GM23248 (cell line): ENCODE data around the gene PRRT2. TPM values are rescaled to one million over a fixed set of nuclear protein-coding genes. Genes with fewer than 3 reads are reported as not detected.

Experiments
- DNase-seq: peaks from one replicate; pipeline ENCODE4 v3.0.0-alpha.2; 2015
- H2AFZ ChIP-seq: fragments of 200-600 bp; sonication (generic); 2 replicates; pipeline ENCODE4 v1.6.1; 2016; ENCODE audit warnings: antibody characterized with exemption
- H3F3A ChIP-seq: fragments of 200-600 bp; sonication (generic); 2 replicates; pipeline ENCODE4 v1.6.1; 2016; ENCODE audit warnings: mild to moderate bottlenecking, antibody characterized with exemption, mixed run types; ENCODE audit not compliant: insufficient read depth
- H3K27ac ChIP-seq: fragments of 200-600 bp; sonication (generic); 2 replicates; pipeline ENCODE4 v1.5.1; 2016; ENCODE audit warnings: mild to moderate bottlenecking
- H3K27me3 ChIP-seq: fragments of 200-600 bp; sonication (generic); replicated peaks from 2 replicates; pipeline ENCODE4 v1.6.1; 2016; ENCODE audit warnings: mild to moderate bottlenecking; ENCODE audit not compliant: insufficient read depth
- H3K36me3 ChIP-seq: fragments of 200-600 bp; sonication (generic); 2 replicates; pipeline ENCODE4 v1.6.1; 2016; ENCODE audit warnings: low read depth, mild to moderate bottlenecking
- H3K4me1 ChIP-seq: fragments of 200-600 bp; sonication (generic); 2 replicates; pipeline ENCODE4 v1.6.1; 2016; ENCODE audit warnings: mild to moderate bottlenecking; ENCODE audit not compliant: insufficient read depth
- H3K4me2 ChIP-seq: fragments of 200-600 bp; sonication (generic); one replicate; pipeline ENCODE4 v1.6.1; 2016; ENCODE audit warnings: mild to moderate bottlenecking; ENCODE audit not compliant: unreplicated experiment
- H3K4me3 ChIP-seq: fragments of 200-600 bp; sonication (generic); 2 replicates; pipeline ENCODE4 v1.5.1; 2016; ENCODE audit warnings: mild to moderate bottlenecking
- H3K79me2 ChIP-seq: fragments of 200-600 bp; sonication (generic); 2 replicates; pipeline ENCODE4 v1.6.1; 2016; ENCODE audit warnings: mild to moderate bottlenecking; ENCODE audit not compliant: insufficient read depth
- H3K9ac ChIP-seq: fragments of 200-600 bp; sonication (generic); 2 replicates; pipeline ENCODE4 v1.6.1; 2016; ENCODE audit warnings: mild to moderate bottlenecking
- H3K9me2 ChIP-seq: fragments of 200-600 bp; sonication (generic); 2 replicates; pipeline ENCODE4 v1.6.1; 2016; ENCODE audit warnings: mixed run types, mild to moderate bottlenecking, moderate library complexity; ENCODE audit not compliant: insufficient read depth
- H3K9me3 ChIP-seq: fragments of 200-600 bp; sonication (generic); one replicate; pipeline ENCODE4 v1.6.1; 2017; ENCODE audit warnings: low read depth
- H4K20me1 ChIP-seq: fragments of 200-600 bp; sonication (generic); 2 replicates; pipeline ENCODE4 v1.6.0; 2016; ENCODE audit not compliant: insufficient read depth
- EZH2 ChIP-seq: fragments of 200-600 bp; sonication (generic); IDR thresholded peaks from 2 replicates; pipeline ENCODE4 v1.6.1; 2018; ENCODE audit warnings: antibody characterized with exemption, mild to moderate bottlenecking; ENCODE audit not compliant: insufficient read depth, poor library complexity, severe bottlenecking
- EZH2phosphoT487 ChIP-seq: fragments of 200-600 bp; sonication (generic); IDR thresholded peaks from 2 replicates; pipeline ENCODE4 v1.6.1; 2018; ENCODE audit warnings: antibody characterized with exemption, moderate library complexity, mild to moderate bottlenecking, low read depth; ENCODE audit not compliant: insufficient read depth
- whole genome bisulfite sequencing, 2 experiments: methylation state at CpG; one replicate each; pipeline ENCODE4 v1.1.6; 2015 to 2017; ENCODE audit warnings: low lambda C conversion rate in 2 of 2, low coverage in 1 of 2; ENCODE audit errors: missing lambda C conversion rate in 2 of 2; 5-methylcytosine and 5-hydroxymethylcytosine counted together
- in situ Hi-C: fragments of 300-500 bp; cut with MboI; formaldehyde crosslinking; loops from 2 replicates; pipeline ENCODE4 v1.15.0; 2020
- polyA plus RNA-seq: library from polyadenylated mRNA; unstranded; fragments of >200 nt; fragmentation: Nextera tagmentation; extraction: Ambion mirVana; gene quantifications from 2 replicates; pipeline ENCODE4 v1.2.1, GENCODE V29; 2016
- total RNA-seq: library from RNA; depleted of rRNA; stranded (reverse); fragments of >200 nt; shearing (Covaris generic); gene quantifications from 2 replicates; pipeline ENCODE4 v1.2.3, GENCODE V29; 2014

Gene PRRT2
- total and polyA plus RNA-seq, 2 experiments from 2014 or later, result 0.43 to 2.1 TPM

DNA sequence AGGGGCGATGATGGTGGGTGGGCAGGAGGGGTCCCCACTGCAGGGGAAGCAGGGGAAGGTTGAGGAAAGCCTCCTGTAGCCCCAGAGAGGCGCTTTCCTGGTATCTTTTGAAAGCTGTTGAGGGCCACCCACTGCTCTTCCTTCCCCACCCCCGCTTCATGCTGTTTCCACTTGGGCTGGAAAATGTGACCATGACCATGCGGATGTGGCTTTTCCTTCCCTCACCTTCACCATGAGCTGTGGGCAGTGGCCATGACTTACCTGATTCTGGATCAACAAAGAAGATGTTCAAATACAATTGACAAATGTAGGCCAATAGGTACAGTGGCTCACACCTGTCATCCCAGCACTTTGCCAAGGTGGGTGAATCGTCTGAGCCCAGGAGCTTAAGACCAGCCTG, 22.1 kb downstream of the PRRT2 start:
- no peak for DNase-seq
- Histone ChIP-seq H3K36me3 (peaks cover 50% of the 10 kb centered on the region), H2AFZ (no peak overlapping the region), H3K4me1 (no peaks in the 10 kb centered on the region), H3K79me2 (peaks cover 66% of the 10 kb centered on the region), H3K27me3 (no peaks in the 10 kb centered on the region), H3K9me2 (no peaks in the 10 kb centered on the region), H3K9ac (no peak overlapping the region), H4K20me1 (no peaks in the 10 kb centered on the region), H3F3A (no peaks in the 10 kb centered on the region), H3K9me3 (no peaks in the 10 kb centered on the region), H3K27ac (no peak overlapping the region), H3K4me2 (no peak overlapping the region), H3K4me3 (no peak overlapping the region)
- 90 to 94% methylated on average over 5 of the region's 5 CpGs for WGBS, 2 experiments
- TF ChIP-seq EZH2 (no peak), EZH2phosphoT487 (no peak)
- in situ Hi-C loops, result no loop called here

DNA sequence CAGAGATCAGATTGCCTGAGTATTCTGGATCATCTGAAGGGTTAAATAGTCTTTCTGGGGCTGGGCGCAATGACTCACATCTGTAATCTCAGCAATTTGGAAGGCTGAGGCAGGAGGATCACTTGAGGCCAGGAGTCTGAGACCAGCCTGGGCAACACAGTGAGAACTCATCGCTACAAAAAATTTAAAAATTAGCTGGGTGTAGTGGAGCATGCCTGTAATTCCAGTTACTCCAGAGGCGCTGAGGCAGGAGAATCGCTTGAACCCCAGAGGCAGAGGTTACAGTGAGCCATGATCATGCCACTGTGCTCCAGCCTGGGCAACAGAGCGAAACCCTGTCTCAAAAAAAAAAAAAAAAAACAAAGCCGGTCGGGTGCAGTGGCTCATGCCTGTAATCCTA, 23.9 kb downstream of the PRRT2 start:
- Histone ChIP-seq H3K27me3 (no peaks in the 10 kb centered on the region), H3K4me2 (no peak overlapping the region), H3F3A (no peaks in the 10 kb centered on the region), H2AFZ (no peak overlapping the region), H3K27ac (no peak overlapping the region), H3K9me3 (no peaks in the 10 kb centered on the region), H3K36me3 (peaks cover 63% of the 10 kb centered on the region), H3K4me1 (no peaks in the 10 kb centered on the region), H3K9me2 (no peaks in the 10 kb centered on the region), H3K9ac (no peak overlapping the region), H3K79me2 (peaks cover 47% of the 10 kb centered on the region), H3K4me3 (no peak overlapping the region), H4K20me1 (no peaks in the 10 kb centered on the region)
- TF ChIP-seq EZH2phosphoT487 (no peak), EZH2 (no peak)
- in situ Hi-C loops, result no loop called here
- DNase-seq, result no peak
- 87 to 93% methylated on average over 7 of the region's 7 CpGs for WGBS, 2 experiments

DNA sequence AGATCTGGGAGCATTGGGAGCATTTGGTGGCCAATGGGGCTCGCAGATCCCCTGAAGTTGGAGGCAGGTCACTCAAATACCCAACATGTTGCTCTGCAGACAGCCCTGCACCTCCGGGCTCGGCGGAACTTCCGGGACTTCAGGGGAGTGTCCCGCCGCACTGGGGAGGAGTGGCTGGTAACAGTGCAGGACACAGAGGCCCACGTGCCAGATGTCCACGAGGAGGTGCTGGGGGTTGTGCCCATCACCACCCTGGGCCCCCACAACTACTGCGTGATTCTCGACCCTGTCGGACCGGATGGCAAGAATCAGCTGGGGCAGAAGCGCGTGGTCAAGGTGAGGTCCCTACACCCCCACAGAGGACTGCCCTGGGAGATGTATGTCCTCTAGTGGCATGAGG, 24.6 kb downstream of the PRRT2 start:
- H3K27ac ChIP-seq, result no peak overlapping the region
- H4K20me1 ChIP-seq, result no peaks in the 10 kb centered on the region
- H3K4me2 ChIP-seq, result no peak overlapping the region
- H3K9ac ChIP-seq, result no peak overlapping the region
- H3K36me3 ChIP-seq, result peaks cover 63% of the 10 kb centered on the region
- no peak overlapping the region for H3K4me3 ChIP-seq
- no peaks in the 10 kb centered on the region for H3K9me3 ChIP-seq
- no peaks in the 10 kb centered on the region for H3K4me1 ChIP-seq
- no peaks in the 10 kb centered on the region for H3F3A ChIP-seq
- TF ChIP-seq EZH2 (no peak), EZH2phosphoT487 (no peak)
- no peaks in the 10 kb centered on the region for H3K9me2 ChIP-seq
- no peak overlapping the region for H2AFZ ChIP-seq
- in situ Hi-C loops, result no loop called here
- WGBS, 2 experiments, result 85 to 88% methylated on average over 13 to 15 of the region's 15 CpGs
- H3K79me2 ChIP-seq, result peaks cover 40% of the 10 kb centered on the region
- H3K27me3 ChIP-seq, result no peaks in the 10 kb centered on the region
- DNase-seq, result no peak

DNA sequence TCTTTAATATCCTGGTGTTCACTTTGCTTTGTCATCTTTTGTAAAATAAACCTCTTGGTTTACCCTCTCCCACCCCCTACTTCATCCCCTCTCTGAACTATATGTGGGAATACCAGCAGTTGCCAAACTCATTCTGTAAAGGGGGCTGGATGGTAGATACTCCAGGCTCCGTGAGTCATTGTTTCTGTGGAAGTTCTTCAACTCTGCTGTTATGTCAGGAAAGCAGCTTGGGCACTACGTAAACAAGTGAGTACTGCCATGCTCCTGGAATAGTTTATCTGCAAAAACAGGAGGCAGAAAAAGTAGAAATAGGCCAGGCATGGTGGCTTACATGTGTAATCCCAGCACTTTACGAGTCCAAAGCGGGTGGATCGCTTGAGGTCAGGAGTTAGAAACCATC, 25.8 kb downstream of the PRRT2 start:
- H3K4me1 ChIP-seq, result no peaks in the 10 kb centered on the region
- H3K9me3 ChIP-seq, result no peaks in the 10 kb centered on the region
- no peak overlapping the region for H3K27ac ChIP-seq
- no peak for TF ChIP-seq EZH2
- no peak for TF ChIP-seq EZH2phosphoT487
- no peak overlapping the region for H3K4me3 ChIP-seq
- H3K9ac ChIP-seq, result no peak overlapping the region
- no peak overlapping the region for H3K4me2 ChIP-seq
- H4K20me1 ChIP-seq, result no peaks in the 10 kb centered on the region
- H2AFZ ChIP-seq, result no peak overlapping the region
- H3K79me2 ChIP-seq, result peaks cover 36% of the 10 kb centered on the region
- no peaks in the 10 kb centered on the region for H3K9me2 ChIP-seq
- no peak for DNase-seq
- peaks cover 63% of the 10 kb centered on the region for H3K36me3 ChIP-seq
- in situ Hi-C loops, result no loop called here
- H3F3A ChIP-seq, result no peaks in the 10 kb centered on the region
- 92 to 96% methylated on average over 5 of the region's 5 CpGs for WGBS, 2 experiments
- no peaks in the 10 kb centered on the region for H3K27me3 ChIP-seq

DNA sequence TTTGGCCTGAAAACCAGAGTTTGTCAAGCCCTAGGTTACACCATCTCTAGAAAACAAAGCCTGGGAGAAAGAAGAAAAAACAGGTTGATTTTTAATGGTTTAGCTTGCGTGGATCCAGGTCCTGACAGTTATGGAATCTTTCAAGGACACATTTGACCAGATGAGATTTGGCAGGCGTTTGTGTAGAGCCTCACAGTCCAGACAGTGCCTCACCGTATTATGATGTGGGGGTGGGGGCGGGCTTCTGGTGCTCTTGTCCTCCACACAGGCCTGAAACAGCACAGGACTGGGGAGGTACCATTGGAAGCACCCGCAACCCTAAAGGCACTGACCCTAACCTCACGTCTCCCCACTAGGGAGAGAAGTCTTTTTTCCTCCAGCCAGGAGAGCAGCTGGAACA, 27.8 kb downstream of the PRRT2 start:
- no peak overlapping the region for H3K9ac ChIP-seq
- no peak overlapping the region for H3K4me2 ChIP-seq
- H3F3A ChIP-seq, result no peaks in the 10 kb centered on the region
- no peaks in the 10 kb centered on the region for H3K4me1 ChIP-seq
- WGBS, 2 experiments, result 89 to 90% methylated on average over 6 of the region's 6 CpGs
- H3K9me2 ChIP-seq, result no peaks in the 10 kb centered on the region
- TF ChIP-seq EZH2, result no peak
- no peak for TF ChIP-seq EZH2phosphoT487
- no peak overlapping the region for H2AFZ ChIP-seq
- H3K9me3 ChIP-seq, result no peaks in the 10 kb centered on the region
- no peaks in the 10 kb centered on the region for H3K27me3 ChIP-seq
- peaks cover 62% of the 10 kb centered on the region for H3K36me3 ChIP-seq
- no peaks in the 10 kb centered on the region for H4K20me1 ChIP-seq
- in situ Hi-C loops, result no loop called here
- H3K27ac ChIP-seq, result no peak overlapping the region
- H3K4me3 ChIP-seq, result no peak overlapping the region
- H3K79me2 ChIP-seq, result peaks cover 24% of the 10 kb centered on the region
- DNase-seq, result no peak
